ENCODE measurements around the gene PXT1.
A peak's percentile ranks its signal among the peaks of the same experiment; 100 is the strongest.
"Not testable (repeated sequence)": the region's sequence is repeated elsewhere in the genome, so short reads cannot be mapped to it uniquely, and the experiment has no call there.

PXT1 gene

GRCh38 chr6:36368421-36368820 is 74.2 kb downstream of the PXT1 start:
- DNase-seq: no peak

GRCh38 chr6:36367743-36368142 is 74.9 kb downstream of the PXT1 start:
- no peak for DNase-seq

- DNase-seq: peak; percentile 34
Measured at GRCh38 chr6:36364669-36365479, 77.8 kb downstream of the PXT1 start.

- DNase-seq: not testable (repeated sequence)
Measured at GRCh38 chr6:36364061-36364635, 78.5 kb downstream of the PXT1 start.

GRCh38 chr6:36363371-36363752 is 79.3 kb downstream of the PXT1 start:
- DNase-seq: not testable (repeated sequence)

GRCh38 chr6:36362551-36363370 is 79.9 kb downstream of the PXT1 start:
- no peak for DNase-seq

- DNase-seq: no peak
Measured at GRCh38 chr6:36361071-36361470, 81.6 kb downstream of the PXT1 start.

GRCh38 chr6:36360241-36361054 is 82.2 kb downstream of the PXT1 start:
- DNase-seq: peak; percentile 82

GRCh38 chr6:36358226-36358915 is 84.3 kb downstream of the PXT1 start:
- DNase-seq: no peak

- DNase-seq: no peak
Measured at GRCh38 chr6:36357872-36358225, 84.8 kb downstream of the PXT1 start.

- no peak for DNase-seq
Measured at GRCh38 chr6:36355819-36356218, 86.8 kb downstream of the PXT1 start.

- no peak for DNase-seq
Measured at GRCh38 chr6:36353411-36353915, 89.2 kb downstream of the PXT1 start.

GRCh38 chr6:36352477-36353157 is 90.0 kb downstream of the PXT1 start:
- DNase-seq: no peak

- no peak for DNase-seq
Measured at GRCh38 chr6:36350681-36351571, 91.7 kb downstream of the PXT1 start.

GRCh38 chr6:36350082-36350481 is 92.6 kb downstream of the PXT1 start:
- no peak for DNase-seq

- peak; percentile 21 for DNase-seq
Measured at GRCh38 chr6:36349240-36349639, 93.4 kb downstream of the PXT1 start.

- no peak for DNase-seq
Measured at GRCh38 chr6:36347621-36348020, 95.0 kb downstream of the PXT1 start.

- DNase-seq: no peak
Measured at GRCh38 chr6:36346486-36347273, 96.0 kb downstream of the PXT1 start.

- peak; percentile 12 for DNase-seq
Measured at GRCh38 chr6:36345681-36346466, 96.8 kb downstream of the PXT1 start.

Data from activated CD4-positive, alpha-beta T cell treated with anti-CD3 and anti-CD28 coated beads for 48 hours (primary cell).